ENCODE measurements around the gene RBM19.

DNA sequence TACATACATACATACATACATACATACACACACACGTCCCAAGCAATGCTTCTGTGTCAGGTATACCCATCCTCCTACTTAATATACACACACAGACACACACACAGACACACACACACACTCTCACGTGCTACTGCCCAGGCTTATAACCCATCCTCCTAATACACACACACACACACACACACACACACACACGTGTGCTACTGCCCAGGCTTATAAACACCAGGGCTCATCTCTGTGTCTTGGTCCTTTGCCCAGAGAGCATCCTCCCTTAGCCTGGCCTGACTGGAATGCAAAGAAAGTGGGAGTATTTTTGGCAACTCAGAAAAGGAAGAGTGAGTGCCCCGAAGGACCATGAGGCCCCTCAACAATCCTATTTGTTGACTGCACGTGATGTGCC is 129.0 kb downstream of the RBM19 start:
- TF ChIP-seq, protein P1, sequence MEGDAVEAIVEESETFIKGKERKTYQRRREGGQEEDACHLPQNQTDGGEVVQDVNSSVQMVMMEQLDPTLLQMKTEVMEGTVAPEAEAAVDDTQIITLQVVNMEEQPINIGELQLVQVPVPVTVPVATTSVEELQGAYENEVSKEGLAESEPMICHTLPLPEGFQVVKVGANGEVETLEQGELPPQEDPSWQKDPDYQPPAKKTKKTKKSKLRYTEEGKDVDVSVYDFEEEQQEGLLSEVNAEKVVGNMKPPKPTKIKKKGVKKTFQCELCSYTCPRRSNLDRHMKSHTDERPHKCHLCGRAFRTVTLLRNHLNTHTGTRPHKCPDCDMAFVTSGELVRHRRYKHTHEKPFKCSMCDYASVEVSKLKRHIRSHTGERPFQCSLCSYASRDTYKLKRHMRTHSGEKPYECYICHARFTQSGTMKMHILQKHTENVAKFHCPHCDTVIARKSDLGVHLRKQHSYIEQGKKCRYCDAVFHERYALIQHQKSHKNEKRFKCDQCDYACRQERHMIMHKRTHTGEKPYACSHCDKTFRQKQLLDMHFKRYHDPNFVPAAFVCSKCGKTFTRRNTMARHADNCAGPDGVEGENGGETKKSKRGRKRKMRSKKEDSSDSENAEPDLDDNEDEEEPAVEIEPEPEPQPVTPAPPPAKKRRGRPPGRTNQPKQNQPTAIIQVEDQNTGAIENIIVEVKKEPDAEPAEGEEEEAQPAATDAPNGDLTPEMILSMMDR (IDR thresholded peaks at IDR 0.05) = no peak
- TF ChIP-seq HOXB13 (CRISPR knock-in tag; IDR thresholded peaks at IDR 0.05; ENCODE audit: low read depth) = no peak
- TF ChIP-seq EHMT2 (IDR thresholded peaks at IDR 0.05; ENCODE audit: low read depth) = no peak

Data from A549 (cell line).